GM18519 (cell line): ENCODE data around the gene GPR158.

Experiments
- ATAC-seq: cut with Tn5 transposase; IDR thresholded peaks from one replicate; pipeline ENCODE4 v1.9.1; 2021; ENCODE audit warnings: mild to moderate bottlenecking, moderate library complexity; ENCODE audit not compliant: unreplicated experiment, low FRiP score

The GPR158 gene

GRCh38 chr10:25390733-25391132 lies 215.9 kb downstream of the GPR158 start:
- no peak for ATAC-seq

GRCh38 chr10:25392132-25392531 lies 217.3 kb downstream of the GPR158 start:
- no peak for ATAC-seq

GRCh38 chr10:25393621-25394020 lies 218.8 kb downstream of the GPR158 start:
- no peak for ATAC-seq

- ATAC-seq: no peak
Observed at GRCh38 chr10:25398680-25399079, 223.9 kb downstream of the GPR158 start.

- ATAC-seq: no peak
Observed at GRCh38 chr10:25405871-25406270, 231.1 kb downstream of the GPR158 start.

GRCh38 chr10:25417611-25418010 lies 242.8 kb downstream of the GPR158 start:
- ATAC-seq: no peak

- ATAC-seq: no peak
Observed at GRCh38 chr10:25425776-25426175, 251.0 kb downstream of the GPR158 start.

GRCh38 chr10:25436431-25436830 lies 261.6 kb downstream of the GPR158 start:
- no peak for ATAC-seq

- no peak for ATAC-seq
Observed at GRCh38 chr10:25441270-25441669, 266.5 kb downstream of the GPR158 start.

- no peak for ATAC-seq
Observed at GRCh38 chr10:25444266-25444665, 269.5 kb downstream of the GPR158 start.

GRCh38 chr10:25451401-25451800 lies 276.6 kb downstream of the GPR158 start:
- no peak for ATAC-seq

- no peak for ATAC-seq
Observed at GRCh38 chr10:25453619-25454018, 278.8 kb downstream of the GPR158 start.

GRCh38 chr10:25455980-25456567 lies 281.3 kb downstream of the GPR158 start:
- no peak for ATAC-seq

- ATAC-seq: no peak
Observed at GRCh38 chr10:25457552-25457951, 282.8 kb downstream of the GPR158 start.

GRCh38 chr10:25465582-25466372 lies 291.0 kb downstream of the GPR158 start:
- no peak for ATAC-seq

GRCh38 chr10:25467881-25468280 lies 293.1 kb downstream of the GPR158 start:
- ATAC-seq: no peak

GRCh38 chr10:25481467-25481866 lies 306.7 kb downstream of the GPR158 start:
- ATAC-seq: no peak

- no peak for ATAC-seq
Observed at GRCh38 chr10:25483999-25484398, 309.2 kb downstream of the GPR158 start.

GRCh38 chr10:25487266-25487665 lies 312.5 kb downstream of the GPR158 start:
- no peak for ATAC-seq

GRCh38 chr10:25492040-25492439 lies 317.2 kb downstream of the GPR158 start:
- ATAC-seq: no peak

- no peak for ATAC-seq
Observed at GRCh38 chr10:25492680-25493079, 317.9 kb downstream of the GPR158 start.
